Measurements from ENCODE around the gene ACSS2.

Gene ACSS2

GRCh38 chr20:34948030-34948429 is 71.6 kb downstream of the ACSS2 start:
- no peak for TF ChIP-seq EZH2 (IDR thresholded peaks at IDR 0.05; ENCODE audit: borderline replicate concordance, low read depth, low read length, severe bottlenecking)
- TF ChIP-seq, protein P1, sequence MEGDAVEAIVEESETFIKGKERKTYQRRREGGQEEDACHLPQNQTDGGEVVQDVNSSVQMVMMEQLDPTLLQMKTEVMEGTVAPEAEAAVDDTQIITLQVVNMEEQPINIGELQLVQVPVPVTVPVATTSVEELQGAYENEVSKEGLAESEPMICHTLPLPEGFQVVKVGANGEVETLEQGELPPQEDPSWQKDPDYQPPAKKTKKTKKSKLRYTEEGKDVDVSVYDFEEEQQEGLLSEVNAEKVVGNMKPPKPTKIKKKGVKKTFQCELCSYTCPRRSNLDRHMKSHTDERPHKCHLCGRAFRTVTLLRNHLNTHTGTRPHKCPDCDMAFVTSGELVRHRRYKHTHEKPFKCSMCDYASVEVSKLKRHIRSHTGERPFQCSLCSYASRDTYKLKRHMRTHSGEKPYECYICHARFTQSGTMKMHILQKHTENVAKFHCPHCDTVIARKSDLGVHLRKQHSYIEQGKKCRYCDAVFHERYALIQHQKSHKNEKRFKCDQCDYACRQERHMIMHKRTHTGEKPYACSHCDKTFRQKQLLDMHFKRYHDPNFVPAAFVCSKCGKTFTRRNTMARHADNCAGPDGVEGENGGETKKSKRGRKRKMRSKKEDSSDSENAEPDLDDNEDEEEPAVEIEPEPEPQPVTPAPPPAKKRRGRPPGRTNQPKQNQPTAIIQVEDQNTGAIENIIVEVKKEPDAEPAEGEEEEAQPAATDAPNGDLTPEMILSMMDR (IDR thresholded peaks at IDR 0.05; ENCODE audit: borderline replicate concordance, extremely low read depth, low read length, poor library complexity, severe bottlenecking), result no peak
- Histone ChIP-seq H3K27ac (ENCODE audit: low read length) (no peak overlapping the region), H3K9ac (ENCODE audit: low read depth, low read length) (no peak overlapping the region), H2AFZ (ENCODE audit: low read depth, low read length) (no peak overlapping the region), H3K36me3 (ENCODE audit: insufficient read depth, low read length) (peaks cover 62% of the 10 kb centered on the region), H3K4me3 (ENCODE audit: low read depth in 1 of 2, low read length in 2 of 2) (no peak overlapping the region), H3K27me3 (ENCODE audit: insufficient read depth, low read length, poor library complexity) (no peaks in the 10 kb centered on the region), H4K20me1 (ENCODE audit: insufficient read depth, low read length) (no peaks in the 10 kb centered on the region), H3K9me3 (ENCODE audit: insufficient read depth, low read length, severe bottlenecking) (no peaks in the 10 kb centered on the region), H3K4me2 (ENCODE audit: insufficient read depth, low read length) (no peak overlapping the region), H3K79me2 (ENCODE audit: insufficient read depth, low read length) (no peaks in the 10 kb centered on the region), H3K4me1 (ENCODE audit: insufficient read depth, low read length) (no peaks in the 10 kb centered on the region)
- ATAC-seq (ENCODE audit: insufficient read depth, low read depth) (no peak), DNase-seq (no peak)

DNA sequence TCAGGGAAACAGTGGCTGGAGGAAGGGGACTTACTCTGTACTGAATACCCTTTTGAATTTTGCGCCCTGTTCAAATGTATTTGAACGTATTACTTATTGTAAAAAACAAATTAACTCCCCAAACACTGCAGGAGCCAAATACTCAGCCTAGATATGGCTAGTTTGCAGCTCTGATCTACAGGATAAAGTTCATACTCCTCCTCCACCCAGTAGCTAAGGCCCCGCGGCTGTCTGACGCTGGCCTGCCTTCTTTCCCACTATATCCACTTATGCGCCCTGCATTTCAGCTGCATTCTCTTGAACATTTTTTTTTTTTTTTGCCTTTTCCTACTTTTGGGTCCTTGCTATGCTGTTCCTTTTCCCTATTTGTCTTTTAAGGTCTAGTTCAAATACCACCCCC is 72.7 kb downstream of the ACSS2 start:
- no peak overlapping the region for H3K27ac ChIP-seq (ENCODE audit: low read length)
- no peaks in the 10 kb centered on the region for H3K9me3 ChIP-seq (ENCODE audit: insufficient read depth, low read length, severe bottlenecking)
- H3K4me2 ChIP-seq (ENCODE audit: insufficient read depth, low read length), result no peak overlapping the region
- peaks cover 51% of the 10 kb centered on the region for H3K36me3 ChIP-seq (ENCODE audit: insufficient read depth, low read length)
- H2AFZ ChIP-seq (ENCODE audit: low read depth, low read length), result no peak overlapping the region
- H3K79me2 ChIP-seq (ENCODE audit: insufficient read depth, low read length), result no peaks in the 10 kb centered on the region
- no peak for ATAC-seq (ENCODE audit: insufficient read depth, low read depth)
- peaks cover 4% of the 10 kb centered on the region for H3K4me1 ChIP-seq (ENCODE audit: insufficient read depth, low read length)
- TF ChIP-seq EZH2 (IDR thresholded peaks at IDR 0.05; ENCODE audit: borderline replicate concordance, low read depth, low read length, severe bottlenecking), result no peak
- TF ChIP-seq, protein P1 (IDR thresholded peaks at IDR 0.05; ENCODE audit: borderline replicate concordance, extremely low read depth, low read length, poor library complexity, severe bottlenecking), result no peak
- H3K27me3 ChIP-seq (ENCODE audit: insufficient read depth, low read length, poor library complexity), result no peaks in the 10 kb centered on the region
- no peak overlapping the region for H3K4me3 ChIP-seq (ENCODE audit: low read depth in 1 of 2, low read length in 2 of 2)
- no peak overlapping the region for H3K9ac ChIP-seq (ENCODE audit: low read depth, low read length)
- no peaks in the 10 kb centered on the region for H4K20me1 ChIP-seq (ENCODE audit: insufficient read depth, low read length)
- DNase-seq, result no peak

- no peak overlapping the region for H2AFZ ChIP-seq (ENCODE audit: low read depth, low read length)
- peaks cover 8% of the 10 kb centered on the region; the same call in 1 of the 2 replicates for H3K79me2 ChIP-seq (ENCODE audit: insufficient read depth, low read length)
- no peak for ATAC-seq (ENCODE audit: insufficient read depth, low read depth)
- no peaks in the 10 kb centered on the region for H3K27me3 ChIP-seq (ENCODE audit: insufficient read depth, low read length, poor library complexity)
- no peak overlapping the region for H3K27ac ChIP-seq (ENCODE audit: low read length)
- TF ChIP-seq EZH2 (IDR thresholded peaks at IDR 0.05; ENCODE audit: borderline replicate concordance, low read depth, low read length, severe bottlenecking), result no peak
- TF ChIP-seq, protein P1 (IDR thresholded peaks at IDR 0.05; ENCODE audit: borderline replicate concordance, extremely low read depth, low read length, poor library complexity, severe bottlenecking), result no peak
- DNase-seq, result no peak
- peaks cover 19% of the 10 kb centered on the region for H3K4me1 ChIP-seq (ENCODE audit: insufficient read depth, low read length)
- H3K9me3 ChIP-seq (ENCODE audit: insufficient read depth, low read length, severe bottlenecking), result no peaks in the 10 kb centered on the region
- H3K9ac ChIP-seq (ENCODE audit: low read depth, low read length), result no peak overlapping the region
- no peak overlapping the region for H3K4me3 ChIP-seq (ENCODE audit: low read depth in 1 of 2, low read length in 2 of 2)
- H3K4me2 ChIP-seq (ENCODE audit: insufficient read depth, low read length), result no peak overlapping the region
- H3K36me3 ChIP-seq (ENCODE audit: insufficient read depth, low read length), result peaks cover 38% of the 10 kb centered on the region
- H4K20me1 ChIP-seq (ENCODE audit: insufficient read depth, low read length), result no peaks in the 10 kb centered on the region
These were observed 74.8 kb downstream of the ACSS2 start for GRCh38 chr20:34951252-34951651.

DNA sequence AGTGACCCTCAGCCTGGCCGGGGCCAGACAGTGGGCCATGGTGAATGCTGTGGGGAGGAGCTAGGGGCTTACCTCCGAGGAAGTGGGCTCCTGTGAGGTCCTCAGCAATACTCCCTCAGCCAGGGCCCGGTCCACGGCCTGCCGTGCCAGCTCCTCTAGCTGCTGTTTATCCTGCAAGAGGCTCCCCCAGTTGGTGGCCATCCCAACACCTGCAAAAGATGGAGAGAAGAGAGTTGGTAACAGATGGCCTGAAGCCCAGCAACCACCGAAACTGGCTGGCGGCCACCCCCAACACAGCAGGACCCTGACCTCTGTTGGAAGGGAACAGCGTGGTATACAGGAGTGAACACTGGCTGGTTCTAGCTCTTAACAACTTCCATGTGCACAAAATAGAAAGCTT is 75.2 kb downstream of the ACSS2 start:
- H3K79me2 ChIP-seq (ENCODE audit: insufficient read depth, low read length), result peaks cover 8% of the 10 kb centered on the region; the same call in 1 of the 2 replicates
- no peak for TF ChIP-seq EZH2 (IDR thresholded peaks at IDR 0.05; ENCODE audit: borderline replicate concordance, low read depth, low read length, severe bottlenecking)
- TF ChIP-seq, protein P1 (IDR thresholded peaks at IDR 0.05; ENCODE audit: borderline replicate concordance, extremely low read depth, low read length, poor library complexity, severe bottlenecking), result no peak
- peaks cover 34% of the 10 kb centered on the region for H3K36me3 ChIP-seq (ENCODE audit: insufficient read depth, low read length)
- ATAC-seq (ENCODE audit: insufficient read depth, low read depth) (no peak), DNase-seq (no peak)
- H4K20me1 ChIP-seq (ENCODE audit: insufficient read depth, low read length), result no peaks in the 10 kb centered on the region
- no peak overlapping the region for H3K4me3 ChIP-seq (ENCODE audit: low read depth in 1 of 2, low read length in 2 of 2)
- no peak overlapping the region for H2AFZ ChIP-seq (ENCODE audit: low read depth, low read length)
- no peak overlapping the region for H3K27ac ChIP-seq (ENCODE audit: low read length)
- peaks cover 23% of the 10 kb centered on the region for H3K4me1 ChIP-seq (ENCODE audit: insufficient read depth, low read length)
- no peaks in the 10 kb centered on the region for H3K9me3 ChIP-seq (ENCODE audit: insufficient read depth, low read length, severe bottlenecking)
- no peaks in the 10 kb centered on the region for H3K27me3 ChIP-seq (ENCODE audit: insufficient read depth, low read length, poor library complexity)
- no peak overlapping the region for H3K9ac ChIP-seq (ENCODE audit: low read depth, low read length)
- no peak overlapping the region for H3K4me2 ChIP-seq (ENCODE audit: insufficient read depth, low read length)

Measured in DND-41 (cell line).